HepG2 (cell line): ENCODE data around the gene RECQL5. TPM values are rescaled to one million over a fixed set of nuclear protein-coding genes. Genes with fewer than 3 reads are reported as not detected.

Source experiments
- AGO1 ChIP-seq: fragments of 200-400 bp; formaldehyde crosslinking; IDR thresholded peaks from 2 replicates; pipeline ENCODE4 v1.6.1; 2017; ENCODE audit warnings: mild to moderate bottlenecking, low read depth, low read length, moderate library complexity; ENCODE audit not compliant: poor library complexity, severe bottlenecking
- BCL6 ChIP-seq: IDR thresholded peaks from 2 replicates; pipeline ENCODE4 v1.6.1; 2016; ENCODE audit warnings: missing genetic modification reagents, missing compliant biosample characterization
- STAT5B ChIP-seq: sonication (generic); formaldehyde crosslinking; IDR thresholded peaks from 2 replicates; pipeline ENCODE4 v1.4.0; 2020; ENCODE audit warnings: missing genetic modification reagents
- TCF7L2 ChIP-seq: IDR thresholded peaks from 2 replicates; pipeline ENCODE4 v1.6.1; 2011; ENCODE audit warnings: mild to moderate bottlenecking, low read depth, low read length, moderate library complexity
- YEATS4 ChIP-seq: sonication (generic); formaldehyde crosslinking; IDR thresholded peaks from 2 replicates; pipeline ENCODE4 v1.4.0; 2020; ENCODE audit warnings: missing genetic modification reagents, borderline replicate concordance
- ZNF124 ChIP-seq: sonication (generic); formaldehyde crosslinking; IDR thresholded peaks from 2 replicates; pipeline ENCODE4 v1.4.0; 2020; ENCODE audit warnings: missing genetic modification reagents
- polyA plus RNA-seq, 8 experiments: library from polyadenylated mRNA; depleted of rRNA in 3 of 8; stranded (reverse) in 7 of 8; unstranded in 1 of 8; fragments of >200 nt; fragmentation: Illumina TruSeq in 4 of 8; extraction: Trizol in 4 of 8; gene quantifications; 2 replicates each; pipeline versions ENCODE4 v1.2.1 to v1.2.3, GENCODE V29; 2011 to 2016; ENCODE audit warnings: low read depth in 4 of 8, missing spikeins in 1 of 8, mixed read lengths in 1 of 8; ENCODE audit not compliant: insufficient read depth in 1 of 8
- total RNA-seq, 5 experiments: library from RNA; depleted of rRNA; stranded (reverse); fragments of >200 nt; fragmentation: Illumina TruSeq; extraction: Trizol; gene quantifications; 2 replicates each; pipeline ENCODE4 v1.2.3, GENCODE V29; 2016; ENCODE audit warnings: low read depth in 1 of 5
- TF ChIP-seq, protein P1 (sequence below), 2 experiments: fragments of 450-650 bp in 1 of 2; sonication (generic) in 1 of 2; formaldehyde crosslinking in 1 of 2; IDR thresholded peaks; 2 replicates each; pipeline versions ENCODE4 v1.6.1 to v1.8.0; 2016 to 2022; ENCODE audit warnings: antibody characterized with exemption in 1 of 2, mild to moderate bottlenecking in 1 of 2, missing genetic modification reagents in 1 of 2
- TF ChIP-seq, protein P2 (sequence below): conservative IDR thresholded peaks from 2 replicates; pipeline ENCODE4 v1.6.1; 2018; ENCODE audit warnings: missing genetic modification reagents
- TF ChIP-seq, protein P3 (sequence below), 2 experiments: sonication (generic) in 1 of 2; formaldehyde crosslinking in 1 of 2; IDR thresholded peaks; 2 replicates each; pipeline versions ENCODE4 v1.4.0 to v1.6.1; 2018 to 2020; ENCODE audit warnings: missing genetic modification reagents in 2 of 2, borderline replicate concordance in 1 of 2, low read depth in 1 of 2, mild to moderate bottlenecking in 1 of 2, missing biosample characterization in 1 of 2
- TF ChIP-seq, protein P4 (sequence below): sonication (generic); formaldehyde crosslinking; IDR thresholded peaks from 2 replicates; pipeline ENCODE4 v1.5.1; 2020; ENCODE audit warnings: mild to moderate bottlenecking, missing genetic modification reagents, moderate library complexity
- TF ChIP-seq, protein P5 (sequence below): sonication (generic); formaldehyde crosslinking; conservative IDR thresholded peaks from 2 replicates; pipeline ENCODE4 v1.4.0; 2020; ENCODE audit warnings: missing genetic modification reagents

Gene RECQL5
- total and polyA plus RNA-seq, 2 of the 13 experiments (the other 11 are each of a cell fraction or from before 2014, with no cell fraction given) = 27.7 to 32.0 TPM

DNA sequence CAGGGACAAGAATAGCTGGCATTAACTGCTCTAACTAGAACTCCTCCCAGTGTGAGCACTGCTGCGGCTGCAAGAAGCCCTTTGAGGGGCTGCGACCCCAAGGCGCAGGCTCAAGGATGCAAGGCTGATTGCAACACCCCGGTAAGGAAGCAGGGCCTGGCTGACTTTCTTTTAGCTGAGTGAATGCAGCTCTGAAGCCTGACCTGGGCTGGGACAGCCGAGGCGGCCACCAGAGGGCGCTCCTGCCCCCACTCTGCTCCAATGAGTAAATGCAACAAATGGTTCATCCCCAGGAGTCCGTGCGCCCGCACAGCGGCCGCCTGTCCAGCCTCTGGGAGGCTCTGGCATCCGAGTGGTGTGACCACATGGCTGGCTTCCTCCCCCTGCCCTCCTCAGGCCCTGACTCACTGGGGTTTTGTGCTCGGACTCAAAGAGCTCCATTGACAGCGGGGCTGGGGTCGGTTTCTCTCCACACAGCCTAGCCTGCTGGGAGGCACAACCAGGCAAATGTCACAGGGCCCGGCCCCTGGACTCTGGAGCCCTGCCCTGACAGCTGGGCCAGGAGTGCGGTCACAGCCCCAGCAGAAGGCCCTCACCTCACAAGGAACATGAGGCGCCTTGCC lies 34.0 kb downstream of the RECQL5 start, which contains the start of gene SMIM5 (continued):
- TF ChIP-seq STAT5B (CRISPR knock-in tag) (no peak), TCF7L2 (no peak), BCL6 (CRISPR knock-in tag) (peak; percentile 29; the same call in 1 of the 2 replicates), AGO1 (no peak), ZNF124 (CRISPR knock-in tag) (0 out of 2 replicates have a peak, but pooled peaks have one; percentile 27), YEATS4 (CRISPR knock-in tag) (no peak)
- TF ChIP-seq, protein P1, sequence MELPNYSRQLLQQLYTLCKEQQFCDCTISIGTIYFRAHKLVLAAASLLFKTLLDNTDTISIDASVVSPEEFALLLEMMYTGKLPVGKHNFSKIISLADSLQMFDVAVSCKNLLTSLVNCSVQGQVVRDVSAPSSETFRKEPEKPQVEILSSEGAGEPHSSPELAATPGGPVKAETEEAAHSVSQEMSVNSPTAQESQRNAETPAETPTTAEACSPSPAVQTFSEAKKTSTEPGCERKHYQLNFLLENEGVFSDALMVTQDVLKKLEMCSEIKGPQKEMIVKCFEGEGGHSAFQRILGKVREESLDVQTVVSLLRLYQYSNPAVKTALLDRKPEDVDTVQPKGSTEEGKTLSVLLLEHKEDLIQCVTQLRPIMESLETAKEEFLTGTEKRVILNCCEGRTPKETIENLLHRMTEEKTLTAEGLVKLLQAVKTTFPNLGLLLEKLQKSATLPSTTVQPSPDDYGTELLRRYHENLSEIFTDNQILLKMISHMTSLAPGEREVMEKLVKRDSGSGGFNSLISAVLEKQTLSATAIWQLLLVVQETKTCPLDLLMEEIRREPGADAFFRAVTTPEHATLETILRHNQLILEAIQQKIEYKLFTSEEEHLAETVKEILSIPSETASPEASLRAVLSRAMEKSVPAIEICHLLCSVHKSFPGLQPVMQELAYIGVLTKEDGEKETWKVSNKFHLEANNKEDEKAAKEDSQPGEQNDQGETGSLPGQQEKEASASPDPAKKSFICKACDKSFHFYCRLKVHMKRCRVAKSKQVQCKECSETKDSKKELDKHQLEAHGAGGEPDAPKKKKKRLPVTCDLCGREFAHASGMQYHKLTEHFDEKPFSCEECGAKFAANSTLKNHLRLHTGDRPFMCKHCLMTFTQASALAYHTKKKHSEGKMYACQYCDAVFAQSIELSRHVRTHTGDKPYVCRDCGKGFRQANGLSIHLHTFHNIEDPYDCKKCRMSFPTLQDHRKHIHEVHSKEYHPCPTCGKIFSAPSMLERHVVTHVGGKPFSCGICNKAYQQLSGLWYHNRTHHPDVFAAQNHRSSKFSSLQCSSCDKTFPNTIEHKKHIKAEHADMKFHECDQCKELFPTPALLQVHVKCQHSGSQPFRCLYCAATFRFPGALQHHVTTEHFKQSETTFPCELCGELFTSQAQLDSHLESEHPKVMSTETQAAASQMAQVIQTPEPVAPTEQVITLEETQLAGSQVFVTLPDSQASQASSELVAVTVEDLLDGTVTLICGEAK (IDR thresholded peaks at IDR 0.05) = no peak
- TF ChIP-seq, protein P1 (CRISPR knock-in tag; IDR thresholded peaks at IDR 0.05) = no peak
- TF ChIP-seq, protein P2, sequence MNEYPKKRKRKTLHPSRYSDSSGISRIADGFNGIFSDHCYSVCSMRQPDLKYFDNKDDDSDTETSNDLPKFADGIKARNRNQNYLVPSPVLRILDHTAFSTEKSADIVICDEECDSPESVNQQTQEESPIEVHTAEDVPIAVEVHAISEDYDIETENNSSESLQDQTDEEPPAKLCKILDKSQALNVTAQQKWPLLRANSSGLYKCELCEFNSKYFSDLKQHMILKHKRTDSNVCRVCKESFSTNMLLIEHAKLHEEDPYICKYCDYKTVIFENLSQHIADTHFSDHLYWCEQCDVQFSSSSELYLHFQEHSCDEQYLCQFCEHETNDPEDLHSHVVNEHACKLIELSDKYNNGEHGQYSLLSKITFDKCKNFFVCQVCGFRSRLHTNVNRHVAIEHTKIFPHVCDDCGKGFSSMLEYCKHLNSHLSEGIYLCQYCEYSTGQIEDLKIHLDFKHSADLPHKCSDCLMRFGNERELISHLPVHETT (CRISPR knock-in tag) = no peak
- TF ChIP-seq, protein P3, sequence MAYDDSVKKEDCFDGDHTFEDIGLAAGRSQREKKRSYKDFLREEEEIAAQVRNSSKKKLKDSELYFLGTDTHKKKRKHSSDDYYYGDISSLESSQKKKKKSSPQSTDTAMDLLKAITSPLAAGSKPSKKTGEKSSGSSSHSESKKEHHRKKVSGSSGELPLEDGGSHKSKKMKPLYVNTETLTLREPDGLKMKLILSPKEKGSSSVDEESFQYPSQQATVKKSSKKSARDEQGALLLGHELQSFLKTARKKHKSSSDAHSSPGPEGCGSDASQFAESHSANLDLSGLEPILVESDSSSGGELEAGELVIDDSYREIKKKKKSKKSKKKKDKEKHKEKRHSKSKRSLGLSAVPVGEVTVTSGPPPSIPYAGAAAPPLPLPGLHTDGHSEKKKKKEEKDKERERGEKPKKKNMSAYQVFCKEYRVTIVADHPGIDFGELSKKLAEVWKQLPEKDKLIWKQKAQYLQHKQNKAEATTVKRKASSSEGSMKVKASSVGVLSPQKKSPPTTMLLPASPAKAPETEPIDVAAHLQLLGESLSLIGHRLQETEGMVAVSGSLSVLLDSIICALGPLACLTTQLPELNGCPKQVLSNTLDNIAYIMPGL (CRISPR knock-in tag; IDR thresholded peaks at IDR 0.05; ENCODE audit: borderline replicate concordance in 1 of 2, low read depth in 1 of 2) = peak; percentile 79 to 81; a peak in 3 of 4 replicates
- TF ChIP-seq, protein P4, sequence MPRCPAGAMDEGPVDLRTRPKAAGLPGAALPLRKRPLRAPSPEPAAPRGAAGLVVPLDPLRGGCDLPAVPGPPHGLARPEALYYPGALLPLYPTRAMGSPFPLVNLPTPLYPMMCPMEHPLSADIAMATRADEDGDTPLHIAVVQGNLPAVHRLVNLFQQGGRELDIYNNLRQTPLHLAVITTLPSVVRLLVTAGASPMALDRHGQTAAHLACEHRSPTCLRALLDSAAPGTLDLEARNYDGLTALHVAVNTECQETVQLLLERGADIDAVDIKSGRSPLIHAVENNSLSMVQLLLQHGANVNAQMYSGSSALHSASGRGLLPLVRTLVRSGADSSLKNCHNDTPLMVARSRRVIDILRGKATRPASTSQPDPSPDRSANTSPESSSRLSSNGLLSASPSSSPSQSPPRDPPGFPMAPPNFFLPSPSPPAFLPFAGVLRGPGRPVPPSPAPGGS (CRISPR knock-in tag) = no peak
- TF ChIP-seq, protein P5, sequence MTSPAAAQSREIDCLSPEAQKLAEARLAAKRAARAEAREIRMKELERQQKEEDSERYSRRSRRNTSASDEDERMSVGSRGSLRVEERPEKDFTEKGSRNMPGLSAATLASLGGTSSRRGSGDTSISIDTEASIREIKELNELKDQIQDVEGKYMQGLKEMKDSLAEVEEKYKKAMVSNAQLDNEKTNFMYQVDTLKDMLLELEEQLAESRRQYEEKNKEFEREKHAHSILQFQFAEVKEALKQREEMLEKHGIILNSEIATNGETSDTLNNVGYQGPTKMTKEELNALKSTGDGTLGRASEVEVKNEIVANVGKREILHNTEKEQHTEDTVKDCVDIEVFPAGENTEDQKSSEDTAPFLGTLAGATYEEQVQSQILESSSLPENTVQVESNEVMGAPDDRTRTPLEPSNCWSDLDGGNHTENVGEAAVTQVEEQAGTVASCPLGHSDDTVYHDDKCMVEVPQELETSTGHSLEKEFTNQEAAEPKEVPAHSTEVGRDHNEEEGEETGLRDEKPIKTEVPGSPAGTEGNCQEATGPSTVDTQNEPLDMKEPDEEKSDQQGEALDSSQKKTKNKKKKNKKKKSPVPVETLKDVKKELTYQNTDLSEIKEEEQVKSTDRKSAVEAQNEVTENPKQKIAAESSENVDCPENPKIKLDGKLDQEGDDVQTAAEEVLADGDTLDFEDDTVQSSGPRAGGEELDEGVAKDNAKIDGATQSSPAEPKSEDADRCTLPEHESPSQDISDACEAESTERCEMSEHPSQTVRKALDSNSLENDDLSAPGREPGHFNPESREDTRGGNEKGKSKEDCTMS (CRISPR knock-in tag) = no peak
